HG03432 (cell line): Measurements from ENCODE around the gene TENM3.

Experiments used
- ATAC-seq: cut with Tn5 transposase; IDR thresholded peaks from one replicate; pipeline ENCODE4 v1.9.1; 2021; ENCODE audit warnings: mild to moderate bottlenecking, moderate library complexity; ENCODE audit not compliant: unreplicated experiment

Gene TENM3

DNA sequence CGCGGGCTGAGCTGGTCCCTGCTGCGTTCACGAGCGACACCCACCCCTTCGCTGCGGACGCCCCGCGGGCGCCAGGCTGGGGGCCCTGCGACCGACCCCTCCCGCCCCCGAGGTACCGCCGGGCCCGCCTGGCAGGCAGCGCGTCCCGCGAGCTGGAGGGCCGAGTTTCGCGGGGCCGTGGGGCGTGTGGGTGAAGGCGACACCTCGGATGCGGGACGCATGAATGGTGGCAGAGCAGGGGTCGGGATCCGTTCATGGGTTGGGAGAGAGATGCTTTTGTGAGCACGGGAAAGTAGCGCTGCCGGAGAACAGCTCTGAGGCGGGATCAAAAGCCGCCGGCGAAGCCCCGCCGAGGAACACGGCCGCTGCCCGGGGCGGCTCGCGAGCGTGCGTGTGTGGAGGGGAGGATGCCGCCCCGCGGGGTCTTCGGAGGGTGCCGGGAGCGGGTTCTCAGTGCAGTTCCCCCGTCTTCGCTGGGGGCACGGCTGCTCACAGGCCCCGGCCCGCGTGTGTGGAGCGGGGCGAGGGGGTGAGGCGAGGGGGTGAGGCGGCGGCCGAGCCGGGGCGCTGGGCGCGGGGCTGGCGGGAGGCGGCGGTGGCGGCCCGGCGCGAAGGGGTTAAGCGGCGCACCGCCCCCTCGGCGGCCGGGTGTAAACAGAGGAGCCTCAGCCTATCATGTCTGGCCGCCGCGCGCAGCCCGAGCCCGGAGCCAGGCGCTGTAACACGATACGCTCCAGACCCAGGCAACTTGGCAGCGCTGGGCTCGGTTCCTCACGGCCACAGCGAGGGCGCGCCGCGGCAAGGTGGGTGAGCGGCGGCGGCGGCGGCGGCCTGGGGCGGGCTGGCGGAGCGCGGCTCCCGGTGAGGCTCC lies 205.3 kb downstream of the TENM3 start:
- peak; percentile 93 for ATAC-seq

DNA sequence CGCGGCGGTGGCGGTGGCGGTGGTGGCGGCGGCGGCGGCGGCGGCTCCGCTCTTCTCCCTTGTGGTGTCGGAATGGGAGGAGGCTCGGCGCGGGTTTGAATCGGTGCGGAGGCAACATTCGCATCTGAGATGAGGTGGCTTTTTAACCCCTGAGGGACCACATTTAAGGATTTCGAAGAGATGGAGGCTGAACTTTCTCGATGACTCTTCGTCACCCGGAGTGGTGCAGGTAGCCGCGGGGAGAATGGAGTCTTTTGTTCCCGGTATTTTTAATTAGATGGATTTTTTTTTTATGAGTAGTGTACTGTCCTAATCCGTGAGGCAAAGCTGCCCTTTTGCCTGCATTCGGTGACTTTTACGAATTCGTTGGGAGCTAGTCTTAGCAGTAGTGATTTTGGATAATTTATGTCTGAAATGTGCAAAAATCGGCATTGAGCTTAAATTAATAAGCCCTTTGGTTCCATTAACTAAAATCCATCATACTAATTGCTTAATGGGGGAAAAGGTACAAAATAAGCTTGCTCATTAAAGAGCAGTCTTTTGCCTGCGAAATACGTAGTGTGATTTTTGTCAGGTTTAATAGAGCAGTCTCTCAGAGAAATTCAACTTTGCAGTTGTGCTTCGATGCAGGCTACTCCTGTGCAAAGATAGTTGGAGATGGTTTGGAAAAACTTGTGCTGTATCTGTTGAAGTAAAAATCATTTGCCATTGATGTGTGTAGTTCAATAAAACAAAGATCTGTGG lies 206.2 kb downstream of the TENM3 start:
- ATAC-seq, result no peak

DNA sequence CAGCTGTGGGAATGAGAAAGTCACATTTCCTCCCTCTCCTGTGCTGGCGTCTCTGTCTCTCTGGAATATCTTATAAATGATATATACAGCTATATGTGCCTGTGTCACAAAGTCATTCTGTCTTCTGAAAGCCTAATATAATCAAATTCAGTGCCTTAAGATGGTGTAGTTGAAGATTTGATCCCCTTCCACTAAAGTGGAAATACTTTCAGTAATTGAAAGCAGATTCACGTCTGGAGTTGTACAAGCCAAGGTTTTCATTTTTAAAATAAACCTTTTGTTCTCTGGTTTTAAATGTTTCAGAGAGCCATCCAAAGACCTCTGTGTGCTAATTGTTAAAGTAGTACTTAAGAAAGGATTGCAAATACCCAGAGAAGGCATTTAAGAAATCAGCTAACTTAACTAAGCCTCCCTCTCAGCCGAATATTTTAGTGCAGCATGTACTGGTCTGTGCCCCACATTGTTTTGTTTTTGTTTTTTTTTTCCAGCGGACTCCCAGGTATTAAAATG lies 206.8 kb downstream of the TENM3 start:
- no peak for ATAC-seq

DNA sequence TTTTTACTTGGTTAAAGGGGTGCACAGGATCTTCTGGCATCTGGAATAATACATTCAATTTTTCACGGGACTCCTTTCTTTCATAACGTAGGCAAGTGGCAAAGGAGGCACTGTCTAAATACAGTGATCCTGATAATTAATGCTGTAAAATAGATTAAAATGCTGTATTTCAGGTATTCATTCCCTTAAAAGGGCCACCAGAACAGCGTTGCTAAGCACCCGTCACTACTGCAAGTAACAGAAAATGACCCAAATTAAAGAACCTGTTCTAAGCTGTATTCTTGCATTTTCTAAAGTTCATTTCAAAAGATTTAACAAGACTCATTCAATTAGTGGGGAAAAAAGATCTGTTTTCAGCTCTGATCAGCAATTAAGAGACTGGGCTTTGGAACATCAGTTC lies 208.2 kb downstream of the TENM3 start:
- ATAC-seq, result no peak

DNA sequence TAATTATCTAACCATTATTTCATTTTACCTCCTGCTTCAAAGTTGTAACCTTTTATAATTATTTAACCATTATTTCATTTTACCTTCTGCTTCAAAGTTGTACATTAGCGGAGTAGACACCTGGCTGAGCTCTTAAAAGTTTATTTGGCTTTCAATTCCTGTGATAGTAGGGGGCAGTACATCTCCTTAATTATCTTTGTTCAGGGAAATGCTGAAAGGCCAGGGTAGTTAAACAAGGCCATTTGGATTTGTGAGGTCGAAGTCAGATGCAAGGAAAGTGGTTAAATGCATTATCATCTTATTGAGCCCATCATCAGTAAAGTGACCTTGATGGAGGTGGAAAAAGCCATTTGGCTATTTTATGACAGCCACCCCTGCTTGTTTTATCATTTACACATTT lies 210.6 kb downstream of the TENM3 start:
- ATAC-seq, result no peak

DNA sequence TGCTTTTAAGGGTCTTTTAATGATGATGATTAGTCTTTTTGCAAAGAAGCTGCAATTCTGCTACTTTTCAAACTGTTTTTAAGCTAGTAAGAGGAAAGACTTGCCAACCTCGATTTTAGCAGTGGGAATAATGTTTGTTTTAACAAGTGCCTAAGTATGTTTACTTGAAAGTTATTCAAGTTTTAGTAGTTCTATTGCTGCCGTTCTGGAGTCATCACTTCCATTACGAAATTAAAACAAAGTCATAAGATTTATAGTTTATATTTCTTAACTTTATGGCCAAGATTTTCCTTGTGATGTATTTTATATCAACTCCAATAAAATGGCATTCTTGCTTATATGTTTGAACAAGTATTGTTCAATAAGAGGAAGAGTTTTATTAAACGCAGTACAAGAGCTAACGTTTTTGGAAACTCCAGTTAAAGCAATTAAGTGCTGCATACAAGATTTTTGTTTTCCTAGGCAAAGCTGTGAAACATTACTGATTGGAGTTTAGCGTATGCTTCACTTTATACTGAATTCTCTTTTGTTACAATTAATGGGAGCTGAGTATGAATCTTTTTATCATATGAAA lies 211.3 kb downstream of the TENM3 start:
- no peak for ATAC-seq

DNA sequence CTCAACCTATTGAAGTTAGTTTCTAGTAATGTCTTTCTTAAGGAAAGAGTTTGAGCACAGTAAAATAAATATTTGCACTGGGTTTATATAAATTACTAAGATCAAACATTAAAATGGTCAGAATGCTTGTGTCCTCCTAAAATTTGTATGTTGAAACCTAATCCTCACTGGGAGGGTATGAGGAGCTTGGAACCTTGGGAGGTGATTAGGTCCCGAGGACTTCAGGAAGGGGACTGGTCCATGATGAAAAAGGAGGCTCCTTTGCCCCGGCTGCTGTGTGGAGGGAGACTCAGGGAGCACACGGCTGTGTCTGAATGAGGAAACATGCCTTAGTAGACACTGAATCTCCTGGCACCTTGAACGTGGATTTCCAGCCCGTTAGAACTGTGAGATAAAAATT lies 221.9 kb downstream of the TENM3 start:
- no peak for ATAC-seq

DNA sequence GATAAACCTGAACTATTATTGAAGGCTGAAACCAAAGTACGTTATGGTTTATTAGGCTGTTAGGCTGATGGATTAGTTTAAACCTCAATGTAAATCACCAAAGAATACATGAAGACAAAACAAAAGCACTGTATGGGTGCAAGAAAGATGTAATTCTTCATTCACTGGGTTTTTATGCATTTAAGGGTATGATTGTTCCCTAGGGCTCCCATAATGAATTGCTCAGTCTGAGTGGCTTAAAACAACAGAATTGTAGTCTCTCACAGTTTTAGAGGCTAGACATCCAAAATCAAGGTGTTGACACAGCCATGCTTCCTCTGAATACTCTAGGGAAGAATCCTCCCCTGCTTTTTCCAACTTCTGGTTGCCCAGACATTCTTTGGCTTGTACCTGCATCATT lies 222.8 kb downstream of the TENM3 start:
- no peak for ATAC-seq

DNA sequence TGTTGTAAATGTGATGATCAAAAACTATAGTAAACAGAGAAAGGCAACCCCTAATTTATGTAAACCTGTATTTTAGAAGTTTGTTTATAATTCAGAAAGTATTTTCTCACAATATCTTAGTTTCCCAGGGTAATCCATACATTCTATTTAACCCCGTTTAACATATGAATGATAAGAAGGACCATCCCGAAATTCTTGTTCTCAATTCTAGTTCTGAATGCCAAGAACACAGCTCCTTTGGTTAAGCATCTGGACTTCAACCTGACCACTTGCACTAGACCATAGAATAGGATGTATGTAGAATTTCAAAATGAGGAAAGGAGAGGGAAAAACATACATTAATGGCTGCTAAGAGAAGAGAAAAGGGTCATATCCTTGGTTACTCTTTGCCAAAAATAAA lies 227.0 kb downstream of the TENM3 start:
- ATAC-seq, result no peak

DNA sequence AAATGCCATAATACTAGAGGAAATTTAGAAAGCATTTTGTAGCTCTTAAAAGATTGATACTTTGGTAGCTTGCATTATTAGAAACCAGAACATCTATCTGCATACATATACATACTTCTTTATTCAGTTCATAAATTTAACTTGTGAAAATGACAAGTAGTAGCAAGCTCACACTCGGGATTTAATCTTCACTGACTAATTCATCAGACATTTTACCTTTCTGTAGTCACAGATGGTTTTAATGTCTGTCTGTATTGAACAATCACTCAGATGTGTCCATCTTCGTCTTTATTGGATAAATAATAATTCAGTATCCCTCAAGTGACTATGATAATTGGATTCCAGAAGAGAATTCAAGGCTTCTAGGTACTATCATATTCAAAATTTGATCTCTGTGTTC lies 232.3 kb downstream of the TENM3 start:
- no peak for ATAC-seq

DNA sequence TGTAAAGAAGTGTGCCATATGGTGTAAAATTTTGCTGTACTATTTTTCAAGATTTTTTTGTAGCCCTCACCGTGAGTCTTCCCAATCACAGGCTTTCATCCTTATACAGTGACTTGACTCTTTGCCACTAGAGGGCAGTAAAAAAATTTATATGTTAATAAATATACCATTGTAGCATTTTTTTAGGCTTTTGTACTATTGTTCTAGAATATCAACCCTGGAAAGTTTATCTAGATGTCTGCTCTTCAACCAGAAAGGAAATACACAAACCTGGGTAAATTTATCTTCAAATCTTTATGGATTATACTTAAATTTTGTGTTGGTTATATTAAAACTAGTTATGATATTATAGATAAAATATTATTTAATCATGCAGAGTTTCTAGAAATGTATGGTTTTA lies 235.3 kb downstream of the TENM3 start:
- peak; percentile 78 for ATAC-seq

DNA sequence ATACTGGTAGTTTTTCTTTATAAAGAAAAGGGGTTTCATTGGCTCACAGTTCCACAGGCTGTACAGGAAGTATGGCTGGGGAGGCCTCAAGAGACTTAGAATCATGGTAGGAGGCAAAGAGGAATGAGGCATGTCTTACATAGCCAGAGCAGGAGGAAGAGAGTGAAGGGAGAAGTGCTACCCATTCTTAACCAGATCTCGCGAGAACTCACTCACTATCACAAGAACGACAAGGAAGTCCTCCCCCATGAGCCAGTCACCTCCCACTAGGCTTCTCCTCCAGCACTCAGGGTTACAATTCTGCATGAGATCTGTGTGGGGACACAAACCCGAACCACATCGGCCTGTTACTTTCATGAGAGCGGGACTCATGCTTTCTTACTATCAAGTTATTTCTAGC lies 240.5 kb downstream of the TENM3 start:
- ATAC-seq, result no peak

DNA sequence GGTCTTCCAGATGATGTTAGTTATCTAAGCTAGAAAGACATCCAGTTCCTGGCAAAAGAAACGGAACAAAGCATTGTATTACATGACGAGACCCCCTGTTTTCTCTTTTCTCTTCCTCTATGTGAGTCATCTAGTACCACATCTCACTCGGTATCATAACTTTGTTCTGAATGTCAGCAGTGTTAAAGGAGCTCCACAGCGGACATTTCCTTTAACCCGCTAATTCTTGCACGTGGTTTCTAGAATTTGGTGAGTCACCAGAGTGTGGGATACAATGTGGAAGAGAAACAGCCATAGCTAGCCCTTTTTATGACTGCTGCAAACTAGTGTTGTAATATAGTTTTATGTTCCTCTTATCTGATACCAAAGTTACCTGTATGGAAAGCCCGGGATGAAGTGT lies 243.7 kb downstream of the TENM3 start:
- no peak for ATAC-seq

DNA sequence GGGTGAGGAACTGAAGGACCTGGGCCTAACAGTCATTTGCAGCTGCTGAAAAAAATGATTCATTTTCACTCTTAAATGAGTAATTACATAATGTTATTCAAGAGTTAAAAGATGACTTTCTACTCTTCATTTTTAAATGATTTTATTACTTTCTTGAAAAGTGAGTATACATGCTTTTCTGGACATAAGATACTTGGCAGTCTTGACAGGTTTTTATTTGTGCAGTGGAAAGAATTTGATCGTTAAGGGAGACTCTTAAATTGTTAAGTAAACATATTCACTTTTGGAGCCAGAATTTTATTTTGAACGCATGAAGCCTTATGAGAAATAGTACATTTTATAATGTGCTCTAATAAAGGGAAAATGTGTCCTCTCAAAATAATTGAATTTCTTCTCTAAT lies 245.7 kb downstream of the TENM3 start:
- ATAC-seq, result no peak

DNA sequence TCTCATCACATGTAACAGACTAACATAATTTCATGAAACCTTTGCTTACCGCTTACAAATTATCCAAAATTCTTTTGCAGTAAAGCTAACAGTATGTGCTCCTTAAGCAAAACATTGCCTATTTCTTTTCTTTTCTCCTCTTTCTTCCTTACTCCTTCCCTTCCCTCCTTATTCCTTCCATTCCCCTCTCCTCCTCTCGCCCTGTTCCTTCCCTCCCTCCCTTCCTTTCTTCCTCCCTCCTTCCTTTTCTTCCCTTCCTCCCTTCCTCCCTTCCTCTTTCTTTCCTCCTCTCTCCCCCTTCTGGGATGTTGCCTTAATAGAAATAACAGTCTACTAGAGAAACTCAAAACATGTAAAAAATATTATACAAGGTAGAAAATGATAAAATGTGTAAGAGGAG lies 246.4 kb downstream of the TENM3 start:
- ATAC-seq, result no peak

DNA sequence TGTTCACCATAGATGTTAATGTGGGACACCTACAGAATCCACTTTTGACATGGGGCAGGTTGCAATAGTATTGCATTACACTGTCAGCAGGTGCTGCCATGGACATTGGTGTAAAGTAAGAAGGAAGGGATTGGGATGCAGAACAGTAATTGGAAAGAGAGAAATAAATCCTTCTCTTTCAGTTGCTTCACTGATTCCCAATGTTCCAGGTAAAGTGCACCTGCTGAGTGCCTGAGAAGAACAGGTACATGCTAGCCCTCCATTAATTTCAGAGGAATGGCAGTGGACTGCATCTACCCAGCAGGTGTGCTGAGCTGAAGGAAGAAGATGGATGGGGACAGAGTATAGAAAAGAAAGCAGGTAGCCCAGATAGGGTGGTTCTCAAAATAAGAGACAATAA lies 248.5 kb downstream of the TENM3 start:
- no peak for ATAC-seq

DNA sequence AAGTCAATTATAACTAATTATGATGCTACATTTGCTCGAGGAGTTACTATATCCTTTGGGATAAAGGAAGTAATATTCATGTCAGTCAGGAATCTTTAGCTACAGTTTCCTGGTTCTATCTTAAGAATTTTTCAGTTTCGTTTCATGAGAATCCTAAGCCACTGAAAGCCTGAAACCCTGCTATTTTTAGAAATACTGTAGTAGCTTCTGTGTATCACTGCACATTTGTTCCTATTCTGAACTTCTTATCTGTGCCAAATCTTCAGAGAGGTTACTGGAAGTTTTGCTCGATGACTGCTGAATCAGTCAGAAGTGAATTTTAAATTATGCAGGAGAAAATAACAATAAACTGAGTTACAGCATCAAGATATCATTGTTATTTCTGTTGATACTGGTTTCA lies 249.2 kb downstream of the TENM3 start:
- ATAC-seq, result peak; percentile 72

DNA sequence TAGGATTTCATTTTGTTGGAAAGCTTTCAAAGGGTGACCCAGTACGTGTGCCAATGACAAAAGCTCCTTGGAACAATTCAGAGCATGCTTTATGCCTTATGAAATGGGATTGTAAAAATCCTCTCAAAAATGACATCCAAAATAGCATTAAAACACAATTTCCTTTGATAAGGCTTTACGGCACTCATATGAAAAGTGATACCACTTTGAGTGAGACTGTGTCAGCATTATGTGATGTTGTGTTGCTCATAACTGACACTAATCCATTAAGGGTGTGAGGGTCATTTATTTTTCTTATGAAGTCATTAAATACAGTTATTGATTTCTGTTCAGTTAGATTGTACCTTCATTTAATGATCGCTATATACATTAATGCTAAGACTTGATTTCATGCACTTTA lies 250.2 kb downstream of the TENM3 start:
- ATAC-seq, result no peak

DNA sequence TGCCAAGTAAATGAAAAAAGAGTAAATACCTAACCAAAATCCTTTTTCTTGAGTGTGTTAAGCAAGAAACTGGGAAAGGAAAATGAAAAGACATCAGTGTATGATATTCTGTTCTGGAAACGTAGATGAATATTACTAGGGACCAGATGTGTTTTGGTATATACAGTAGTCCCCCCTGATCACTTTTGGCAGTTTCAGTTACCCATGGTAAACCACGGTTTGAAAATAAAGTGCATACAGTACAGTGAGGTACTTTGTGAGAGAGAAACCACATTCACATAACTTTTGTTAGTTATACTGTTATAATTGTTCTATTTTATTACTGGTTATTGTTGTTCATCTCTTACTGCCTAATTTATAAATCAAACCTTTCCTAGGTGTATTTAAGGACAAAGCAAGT lies 250.9 kb downstream of the TENM3 start:
- peak; percentile 46 for ATAC-seq

DNA sequence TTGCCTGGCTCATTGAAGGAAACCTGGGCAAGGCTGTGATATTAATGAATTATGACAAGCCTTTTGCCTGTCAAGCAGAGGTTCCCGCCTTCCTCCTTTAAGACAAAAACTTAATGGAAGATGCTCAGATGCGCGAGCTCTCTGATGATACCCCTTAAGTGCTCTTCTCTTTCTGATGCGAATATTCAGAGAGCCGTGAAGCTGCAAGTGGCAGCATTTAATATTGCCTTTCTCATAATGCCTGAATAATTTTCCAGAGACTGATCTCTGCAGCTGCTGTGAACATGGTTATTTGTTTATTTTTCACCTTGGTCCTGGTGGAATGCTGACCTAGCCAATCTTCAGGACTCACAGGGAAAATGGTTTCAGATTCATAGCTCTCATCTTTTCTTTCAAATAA lies 251.8 kb downstream of the TENM3 start:
- no peak for ATAC-seq

DNA sequence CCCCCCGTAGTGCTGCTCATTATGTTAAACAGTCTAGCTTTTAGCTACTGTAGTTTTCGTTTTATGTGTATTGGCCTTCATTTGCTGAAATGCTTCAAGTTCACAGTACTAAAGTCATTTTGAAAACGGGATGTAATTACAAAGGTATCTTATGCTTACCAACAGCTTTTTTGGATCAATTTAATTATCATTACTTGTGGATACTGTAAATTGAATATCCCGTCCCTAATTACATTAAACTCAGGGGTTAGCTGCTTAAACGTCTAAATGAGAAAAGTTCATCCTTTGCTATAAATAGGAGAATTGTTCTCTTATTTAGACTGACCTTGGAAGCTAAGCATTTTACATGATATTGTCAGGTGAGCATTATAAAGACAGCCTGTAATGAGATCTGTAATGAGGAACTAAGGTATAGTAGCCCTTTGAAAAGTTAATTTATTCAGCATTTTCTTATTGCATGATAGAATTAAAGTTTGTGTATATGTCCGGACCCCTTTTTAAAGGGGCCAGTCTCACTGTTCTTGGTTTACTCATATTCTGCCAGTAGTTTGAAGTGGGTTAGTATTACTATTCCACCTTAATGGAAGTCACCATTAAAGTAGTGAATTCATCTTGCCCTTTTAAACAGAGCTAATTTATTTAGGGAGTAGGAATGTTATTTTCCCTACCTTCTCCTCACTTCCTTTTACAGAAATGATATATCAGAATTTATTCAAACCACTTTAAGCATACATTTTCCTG lies 252.6 kb downstream of the TENM3 start:
- ATAC-seq, result no peak
